Lower leg skin (tissue), 3 donors: ENCODE data around the gene RALY.

ENCODE experiments used
- CTCF ChIP-seq, 3 donors: fragments of 450-650 bp; IDR thresholded peaks; one replicate each; pipeline ENCODE4 v1.5.1; 2016; ENCODE audit warnings: antibody characterized with exemption in 3 of 3, mild to moderate bottlenecking in 3 of 3, moderate library complexity in 2 of 3
- POLR2A ChIP-seq, 2 donors: fragments of 450-650 bp; IDR thresholded peaks; one replicate each; pipeline ENCODE4 v1.6.1; 2016 to 2017; ENCODE audit warnings: antibody characterized with exemption in 2 of 2, mild to moderate bottlenecking in 1 of 2, moderate library complexity in 1 of 2

- TF ChIP-seq POLR2A (IDR thresholded peaks at IDR 0.05) (no peak), CTCF (IDR thresholded peaks at IDR 0.05) (no peak)
These were observed 118.9 kb downstream of the RALY start for GRCh38 chr20:34112600-34113101.
